H1 (cell line): ENCODE data around the gene SLC9B2. TPM values are rescaled to one million over a fixed set of nuclear protein-coding genes. Genes with fewer than 3 reads are reported as not detected.

Experiments
- CTCF ChIA-PET: fragments of 300-600 bp; sonication (Branson Sonifier 250); formaldehyde crosslinking; loops from one replicate; lab custom pipeline; 2021; ENCODE audit not compliant: partially characterized antibody; lab: Charles Lee
- POLR2A ChIA-PET: fragments of 300-600 bp; sonication (Branson Sonifier 250); formaldehyde crosslinking; loops from one replicate; lab custom pipeline; 2021; ENCODE audit warnings: inconsistent platforms; ENCODE audit not compliant: partially characterized antibody; lab: Charles Lee
- DNase-seq, 2 experiments: peaks; one replicate each; pipeline versions ENCODE4 v3.0.0 to v3.0.0-alpha.2; 2010 to 2022; ENCODE audit warnings: low spot score in 2 of 2, low read depth in 1 of 2, mixed read lengths in 1 of 2
- FAIRE-seq: peaks from 2 replicates; lab custom pipeline; 2011; peaks lifted over from hg19 to GRCh38; lab: Jason Lieb, UNC
- H2AFZ ChIP-seq: 2 replicates; pipeline ENCODE4 v1.8.1; 2012; ENCODE audit warnings: low read length, inconsistent platforms
- H2AK5ac ChIP-seq: 2 replicates; pipeline ENCODE4 v1.6.1; 2013; ENCODE audit warnings: low read depth, low read length
- H2BK120ac ChIP-seq: replicated peaks from 2 replicates; pipeline ENCODE3; 2013; ENCODE audit warnings: low read depth, low read length, inconsistent platforms
- H2BK12ac ChIP-seq: 2 replicates; pipeline ENCODE4 v1.6.1; 2013; ENCODE audit warnings: low read depth, low read length
- H2BK15ac ChIP-seq: 2 replicates; pipeline ENCODE4 v1.6.1; 2013; ENCODE audit warnings: low read length
- H2BK20ac ChIP-seq: 2 replicates; pipeline ENCODE4 v1.6.1; 2013; ENCODE audit warnings: low read length
- H2BK5ac ChIP-seq: 2 replicates; pipeline ENCODE4 v1.6.1; 2013; ENCODE audit warnings: low read depth, low read length
- H3K14ac ChIP-seq: 2 replicates; pipeline ENCODE4 v1.6.1; 2013; ENCODE audit warnings: inconsistent platforms; ENCODE audit not compliant: insufficient read length
- H3K18ac ChIP-seq: 2 replicates; pipeline ENCODE4 v1.6.1; 2013; ENCODE audit warnings: low read length; ENCODE audit errors: extremely low read depth
- H3K23ac ChIP-seq: 2 replicates; pipeline ENCODE4 v1.6.1; 2013; ENCODE audit warnings: inconsistent platforms; ENCODE audit not compliant: insufficient read length
- H3K23me2 ChIP-seq: 2 replicates; pipeline ENCODE4 v1.6.1; 2013; ENCODE audit warnings: low read depth, low read length
- H3K27ac ChIP-seq: 2 replicates; pipeline ENCODE4 v1.6.1; 2011; ENCODE audit warnings: low read depth, low read length, inconsistent platforms
- H3K27me3 ChIP-seq, 4 experiments: replicated peaks in 1 of 4; 1 replicate in 1 of 4; 2 replicates in 3 of 4; pipeline versions ENCODE4 v1.6.1 to v1.8.1; 2011 to 2013; ENCODE audit warnings: low read length in 3 of 4, mild to moderate bottlenecking in 3 of 4, inconsistent platforms in 2 of 4, mixed read lengths in 2 of 4, moderate library complexity in 1 of 4; ENCODE audit not compliant: control insufficient read depth in 3 of 4, insufficient read depth in 3 of 4; ENCODE audit errors: extremely low read depth in 1 of 4
- H3K36me3 ChIP-seq, 4 experiments: 2 replicates each; pipeline versions ENCODE4 v1.6.1 to v1.8.1; 2011 to 2013; ENCODE audit warnings: mild to moderate bottlenecking in 4 of 4, low read length in 3 of 4, moderate library complexity in 2 of 4, control low read depth in 1 of 4, inconsistent platforms in 1 of 4; ENCODE audit not compliant: insufficient read depth in 4 of 4, control insufficient read depth in 2 of 4
- H3K4ac ChIP-seq: replicated peaks from 2 replicates; pipeline ENCODE3; 2013; ENCODE audit warnings: low read length, low read depth, mixed read lengths, inconsistent platforms; ENCODE audit not compliant: insufficient read length
- H3K4me1 ChIP-seq, 4 experiments: replicated peaks in 1 of 4; 1 replicate in 1 of 4; 2 replicates in 3 of 4; pipeline versions ENCODE4 v1.6.1 to v1.8.1; 2011 to 2013; ENCODE audit warnings: low read length in 3 of 4, inconsistent platforms in 2 of 4, mixed read lengths in 1 of 4; ENCODE audit not compliant: insufficient read depth in 4 of 4, control insufficient read depth in 3 of 4
- H3K4me2 ChIP-seq, 2 experiments: 2 replicates each; pipeline versions ENCODE4 v1.6.1 to v1.8.1; 2011 to 2013; ENCODE audit warnings: low read depth in 2 of 2, low read length in 2 of 2, control low read depth in 1 of 2, inconsistent platforms in 1 of 2, mild to moderate bottlenecking in 1 of 2; ENCODE audit not compliant: insufficient read depth in 1 of 2
- H3K4me3 ChIP-seq, 4 experiments: fragments of 200-600, 300-600 bp in 1 of 4; sonication (generic), shearing (Covaris generic), sonication (Bioruptor Twin) in 1 of 4; 2 replicates each; pipeline versions ENCODE4 v1.5.1 to v1.8.1; 2011 to 2016; ENCODE audit warnings: low read length in 4 of 4, low read depth in 3 of 4, control low read depth in 2 of 4, inconsistent platforms in 2 of 4, mild to moderate bottlenecking in 2 of 4, mixed read lengths in 1 of 4, moderate library complexity in 1 of 4; ENCODE audit not compliant: insufficient read depth in 2 of 4; ENCODE audit errors: extremely low read depth in 1 of 4
- H3K56ac ChIP-seq: replicated peaks from 2 replicates; pipeline ENCODE3; 2013; ENCODE audit warnings: low read depth, mild to moderate bottlenecking, mixed read lengths, low read length, inconsistent platforms; ENCODE audit not compliant: insufficient read length
- H3K79me1 ChIP-seq: 2 replicates; pipeline ENCODE4 v1.6.1; 2013; ENCODE audit warnings: low read depth, low read length, control low read depth
- H3K79me2 ChIP-seq, 2 experiments: 2 replicates each; pipeline versions ENCODE4 v1.6.1 to v1.8.1; 2012 to 2013; ENCODE audit warnings: low read length in 2 of 2, mild to moderate bottlenecking in 2 of 2, inconsistent platforms in 1 of 2; ENCODE audit not compliant: insufficient read depth in 2 of 2, control insufficient read depth in 1 of 2
- H3K9ac ChIP-seq, 4 experiments: replicated peaks in 1 of 4; 1 replicate in 1 of 4; 2 replicates in 3 of 4; pipeline versions ENCODE4 v1.6.1 to v1.8.1; 2011 to 2013; ENCODE audit warnings: low read depth in 3 of 4, low read length in 3 of 4, control low read depth in 2 of 4, mild to moderate bottlenecking in 2 of 4, moderate library complexity in 2 of 4, inconsistent platforms in 1 of 4; ENCODE audit errors: extremely low read depth in 1 of 4
- H3K9me3 ChIP-seq, 2 experiments: 2 replicates each; pipeline versions ENCODE4 v1.6.1 to v1.8.1; 2012 to 2013; ENCODE audit warnings: mild to moderate bottlenecking in 2 of 2, moderate library complexity in 2 of 2, control low read depth in 1 of 2, inconsistent platforms in 1 of 2, low read depth in 1 of 2, low read length in 1 of 2, mixed read lengths in 1 of 2; ENCODE audit not compliant: insufficient read depth in 2 of 2
- H4K20me1 ChIP-seq, 2 experiments: replicated peaks in 1 of 2; 2 replicates each; pipeline versions ENCODE3 to v1.8.1; 2011 to 2013; ENCODE audit warnings: inconsistent platforms in 2 of 2, low read length in 2 of 2, mild to moderate bottlenecking in 1 of 2; ENCODE audit not compliant: insufficient read depth in 2 of 2, control insufficient read depth in 1 of 2
- H4K5ac ChIP-seq: 2 replicates; pipeline ENCODE4 v1.6.1; 2013; ENCODE audit warnings: low read length, low read depth, mixed read lengths, inconsistent platforms; ENCODE audit not compliant: insufficient read length
- H4K8ac ChIP-seq: 2 replicates; pipeline ENCODE4 v1.8.0; 2013; ENCODE audit warnings: mild to moderate bottlenecking, moderate library complexity, low read length, inconsistent platforms; ENCODE audit not compliant: insufficient read depth; ENCODE audit errors: extremely low read depth
- H4K91ac ChIP-seq: replicated peaks from 2 replicates; pipeline ENCODE3; 2013; ENCODE audit warnings: low read length, mixed read lengths, inconsistent platforms; ENCODE audit not compliant: insufficient read length
- ASH2L ChIP-seq: fragments of 200-600, 300-600 bp; sonication (generic); IDR thresholded peaks from one replicate; pipeline ENCODE4 v1.7.1; 2017; ENCODE audit warnings: low read length
- CTBP2 ChIP-seq: IDR thresholded peaks from 2 replicates; pipeline ENCODE4 v1.7.0; 2011; ENCODE audit warnings: borderline replicate concordance, mild to moderate bottlenecking, moderate library complexity, mixed read lengths, low read length; ENCODE audit not compliant: insufficient read depth, insufficient read length
- POLR2A ChIP-seq, 2 experiments: IDR thresholded peaks; 1 replicate in 1 of 2; 2 replicates in 1 of 2; pipeline ENCODE4 v1.6.1; 2011; ENCODE audit warnings: low read depth in 2 of 2, low read length in 2 of 2, mild to moderate bottlenecking in 2 of 2; ENCODE audit errors: control extremely low read depth in 1 of 2
- SUZ12 ChIP-seq: fragments of 200-600 bp; sonication (generic); IDR thresholded peaks from 2 replicates; pipeline ENCODE4 v1.6.1; 2012; ENCODE audit warnings: mild to moderate bottlenecking, inconsistent platforms, low read length, moderate library complexity, mixed read lengths
- YY1 ChIP-seq: IDR thresholded peaks from 2 replicates; pipeline ENCODE4 v1.6.1; 2011; ENCODE audit warnings: low read depth, mild to moderate bottlenecking, low read length
- WGBS, 2 experiments: shearing (Covaris generic) in 1 of 2; methylation state at CpG; one replicate each; pipeline versions ENCODE4 v1.1.6 to v1.1.7; 2013 to 2015; ENCODE audit warnings: low lambda C conversion rate in 2 of 2, mixed read lengths in 2 of 2, inconsistent platforms in 1 of 2, low coverage in 1 of 2, missing lambda C conversion rate in 1 of 2; ENCODE audit not compliant: insufficient replicate concordance in 2 of 2, insufficient coverage in 1 of 2, insufficient read length in 1 of 2; ENCODE audit errors: extremely low coverage in 1 of 2, missing lambda C conversion rate in 1 of 2; 5-methylcytosine and 5-hydroxymethylcytosine counted together
- polyA plus RNA-seq, 7 experiments: library from polyadenylated mRNA; depleted of rRNA in 3 of 7; stranded (reverse) in 5 of 7; unstranded in 2 of 7; fragments of >200 nt in 5 of 7; fragments of 200-250 nt in 2 of 7; gene quantifications; 1 replicate in 5 of 7; 2 replicates in 1 of 7; 4 replicates in 1 of 7; pipeline versions ENCODE4 v1.2.1 to v1.2.3, GENCODE V29; 2011 to 2013; ENCODE audit warnings: missing spikeins in 2 of 7, mixed read lengths in 2 of 7
- total RNA-seq: library from RNA; stranded (reverse); fragmentation: NEBNext Ultra II Directional; extraction: Animal tissue kit (Norgen Biotek cat#: 25700); gene quantifications from 2 replicates; pipeline ENCODE4 v1.2.1, GENCODE V29; 2021

SLC9B2 gene
- total and polyA plus RNA-seq, 2 of the 8 experiments (the other 6 are each of a cell fraction or from before 2014, with no cell fraction given), result 3.2 to 5.2 TPM

GRCh38 chr4:103019308-103020124, 57.0 kb downstream of the SLC9B2 start, which contains the start of gene SLC9B1:
Gene SLC9B1 (minus strand): TSS chr4:103019705. CDS start chr4:102991711, 27,994 bp downstream.
- FAIRE-seq, result no peak
- CTCF ChIA-PET, result interaction anchor here (0.5 to 1.3 kb wide), 5 partner anchors 12 to 71 kb away, joined by 3 to 4 read pairs (median 3); partner anchors contain the start of gene SLC9B2
- TF ChIP-seq SUZ12 (no peak), CTBP2 (no peak), YY1 (peak; percentile 7; the same call in 1 of the 2 replicates), ASH2L (peak; percentile 75), POLR2A (IDR thresholded peaks at IDR 0.05; ENCODE audit: control extremely low read depth in 1 of 2, low read depth in 2 of 2, low read length in 2 of 2) (peak; percentile 81 to 96)

More at GRCh38 chr4:103019308-103020124, 57.0 kb downstream of the SLC9B2 start, which contains the start of gene SLC9B1:
- H3K23ac ChIP-seq, result no peak within 1 kb of the TSS
- no peak within 1 kb of the TSS for H3K4ac ChIP-seq
- no peak within 1 kb of the TSS for H3K14ac ChIP-seq
- H3K56ac ChIP-seq, result no peak within 1 kb of the TSS
- H3K9me3 ChIP-seq, result peaks cover 2 to 4% of the 10 kb centered on the region in 2 experiments; a peak in 1 of 4 replicates
- H3K27me3 ChIP-seq, result no peaks in the 10 kb centered on the region
- no peak within 1 kb of the TSS for H2AK5ac ChIP-seq
- peak within 1 kb of the TSS; percentile 98 for H2AFZ ChIP-seq
- peak within 1 kb of the TSS; percentile 94 for H4K8ac ChIP-seq
- no peaks in the 10 kb centered on the region; the same call in 1 of the 2 replicates for H3K23me2 ChIP-seq
- H3K18ac ChIP-seq, result peak within 1 kb of the TSS; percentile 25; the same call in 1 of the 2 replicates
- H2BK120ac ChIP-seq, result no peak within 1 kb of the TSS
- H3K4me3 ChIP-seq, result peak within 1 kb of the TSS; percentile 60 to 72 (median 66)
- peaks cover 0 to 4% (median 0%) of the 10 kb centered on the region in 4 experiments; a peak in 1 of 7 replicates for H3K4me1 ChIP-seq
- no peak within 1 kb of the TSS for H4K91ac ChIP-seq
- H3K79me1 ChIP-seq, result no peaks in the 10 kb centered on the region
- peak within 1 kb of the TSS; percentile 33; the same call in 1 of the 2 replicates for H2BK12ac ChIP-seq
- POLR2A ChIA-PET, result interaction anchor here (0.5 to 1.0 kb wide), 5 partner anchors 13 to 192 kb away, joined by 3 to 4 read pairs (median 3); partner anchors contain the start of gene UBE2D3
- no peaks in the 10 kb centered on the region for H3K36me3 ChIP-seq
- H2BK20ac ChIP-seq, result no peak within 1 kb of the TSS
- no peaks in the 10 kb centered on the region for H4K20me1 ChIP-seq
- 5% methylated on average over 46 of the region's 46 CpGs; no CpG with 5 or more reads in 1 of the 2 experiments for WGBS, 2 experiments
- H3K9ac ChIP-seq, result peak within 1 kb of the TSS; percentile 58 to 96 (median 86)
- H3K79me2 ChIP-seq, result no peaks in the 10 kb centered on the region
- DNase-seq, result peak; percentile 72 to 96
- H2BK5ac ChIP-seq, result peak within 1 kb of the TSS; percentile 69; the same call in 1 of the 2 replicates
- peak within 1 kb of the TSS; percentile 89 for H3K27ac ChIP-seq
- peak within 1 kb of the TSS; percentile 13 for H4K5ac ChIP-seq
- H2BK15ac ChIP-seq, result no peak within 1 kb of the TSS
- H3K4me2 ChIP-seq, result peak within 1 kb of the TSS; percentile 76 to 84
